Caco-2 (cell line): Measurements from ENCODE around the gene OXCT1. TPM values are rescaled to one million over a fixed set of nuclear protein-coding genes. Genes with fewer than 3 reads are reported as not detected.

Experiments
- BruUV-seq: library from RNA; stranded (reverse); fragments of 400-500 nt; replicated peaks from 2 replicates; lab custom pipeline; 2021; lab: Mats Ljungman, UMichigan
- CTCF ChIA-PET: fragments of 300-600 bp; sonication (Branson Sonifier 250); formaldehyde crosslinking; loops from one replicate; lab custom pipeline; 2022; ENCODE audit warnings: antibody characterized with exemption; lab: Charles Lee
- POLR2A ChIA-PET: fragments of 300-600 bp; sonication (Branson Sonifier 250); formaldehyde crosslinking; loops from one replicate; lab custom pipeline; 2022; ENCODE audit warnings: antibody characterized with exemption; lab: Charles Lee
- DNase-seq, 2 experiments: peaks; one replicate each; pipeline versions ENCODE4 v3.0.0 to v3.0.0-alpha.2; 2020 to 2022
- H3K27me3 ChIP-seq: replicated peaks from 2 replicates; pipeline ENCODE4 v1.6.0; 2011; ENCODE audit warnings: low read length; ENCODE audit not compliant: control insufficient read depth, insufficient read depth
- H3K36me3 ChIP-seq: 2 replicates; pipeline ENCODE4 v1.5.1; 2011; ENCODE audit warnings: low read length; ENCODE audit not compliant: control insufficient read depth, insufficient read depth
- H3K4me1 ChIP-seq: fragments of 250-450 bp; sonication (Bioruptor Pico); 2 replicates; pipeline ENCODE4 v1.5.1; 2020; ENCODE audit warnings: mild to moderate bottlenecking
- H3K4me3 ChIP-seq: 2 replicates; pipeline ENCODE4 v1.5.1; 2011; ENCODE audit warnings: low read depth, mild to moderate bottlenecking, control low read depth, low read length
- H3K9me3 ChIP-seq: fragments of 250-450 bp; sonication (Bioruptor Pico); 2 replicates; pipeline ENCODE4 v1.5.1; 2020; ENCODE audit warnings: mild to moderate bottlenecking, moderate library complexity
- H3K27ac Mint-ChIP-seq: one replicate; pipeline ENCODE4 v1.8.0; 2022; ENCODE audit warnings: mixed read lengths; ENCODE audit not compliant: unreplicated experiment
- H3K27me3 Mint-ChIP-seq: one replicate; pipeline ENCODE4 v1.8.0; 2022; ENCODE audit warnings: mixed read lengths; ENCODE audit not compliant: insufficient read depth, unreplicated experiment
- H3K36me3 Mint-ChIP-seq: one replicate; pipeline ENCODE4 v1.8.0; 2022; ENCODE audit warnings: mild to moderate bottlenecking, mixed read lengths; ENCODE audit not compliant: insufficient read depth, unreplicated experiment
- H3K4me1 Mint-ChIP-seq: one replicate; pipeline ENCODE4 v1.8.0; 2022; ENCODE audit warnings: low read depth, mixed read lengths; ENCODE audit not compliant: unreplicated experiment
- H3K4me3 Mint-ChIP-seq: one replicate; pipeline ENCODE4 v1.8.0; 2022; ENCODE audit warnings: mild to moderate bottlenecking, moderate library complexity, mixed read lengths; ENCODE audit not compliant: unreplicated experiment
- H3K9me3 Mint-ChIP-seq: one replicate; pipeline ENCODE4 v1.8.0; 2022; ENCODE audit warnings: mixed read lengths; ENCODE audit not compliant: unreplicated experiment
- CTCF ChIP-seq, 2 experiments: fragments of 200-600 bp in 1 of 2; IDR thresholded peaks; 1 replicate in 1 of 2; 2 replicates in 1 of 2; pipeline versions ENCODE4 v1.5.1 to v1.8.0; 2011 to 2022; ENCODE audit warnings: antibody characterized with exemption in 1 of 2, control low read depth in 1 of 2, inconsistent platforms in 1 of 2, low read depth in 1 of 2, low read length in 1 of 2, mild to moderate bottlenecking in 1 of 2, moderate library complexity in 1 of 2; ENCODE audit not compliant: insufficient read depth in 1 of 2, severe bottlenecking in 1 of 2, unreplicated experiment in 1 of 2
- intact Hi-C: fragments of 100-400 bp; cut with micrococcal nuclease; formaldehyde crosslinking; loops from one replicate; pipeline ENCODE4 v1.10.0; 2022; ENCODE audit not compliant: unreplicated experiment
- total RNA-seq: library from RNA; stranded (reverse); gene quantifications from 2 replicates; pipeline ENCODE4 v1.2.3, GENCODE V29; 2022

Gene OXCT1
- total RNA-seq, 1 experiment from 2014 or later, result 22.5 TPM

GRCh38 chr5:41883936-41884335 is 13.7 kb upstream of the OXCT1 start:
- CTCF ChIA-PET, result no interaction called here
- Histone ChIP-seq H3K9me3 (peaks cover 14% of the 10 kb centered on the region; the same call in 1 of the 2 replicates), H3K4me3 (no peak overlapping the region), H3K4me1 (0 out of 2 replicates have a peak, but pooled peaks cover under 1% of the 10 kb centered on the region), H3K36me3 (no peaks in the 10 kb centered on the region), H3K27me3 (no peaks in the 10 kb centered on the region)
- no peaks in the 10 kb centered on the region for H3K9me3 Mint-ChIP-seq
- H3K4me3 Mint-ChIP-seq, result no peak overlapping the region
- H3K36me3 Mint-ChIP-seq, result no peaks in the 10 kb centered on the region
- POLR2A ChIA-PET, result no interaction called here
- H3K27ac Mint-ChIP-seq, result no peak overlapping the region
- BruUV-seq, result no TSS peak
- no peak for DNase-seq
- no peaks in the 10 kb centered on the region for H3K4me1 Mint-ChIP-seq
- no peak for TF ChIP-seq CTCF (IDR thresholded peaks at IDR 0.05; ENCODE audit: insufficient read depth in 1 of 2, low read depth in 1 of 2, low read length in 1 of 2, severe bottlenecking in 1 of 2, unreplicated experiment in 1 of 2)
- intact Hi-C loops, result no loop called here
- H3K27me3 Mint-ChIP-seq, result no peaks in the 10 kb centered on the region

- Mint-ChIP-seq H3K4me3 (no peak overlapping the region), H3K4me1 (no peaks in the 10 kb centered on the region), H3K36me3 (no peaks in the 10 kb centered on the region), H3K27me3 (no peaks in the 10 kb centered on the region), H3K9me3 (no peaks in the 10 kb centered on the region), H3K27ac (no peak overlapping the region)
- ChIA-PET POLR2A (no interaction called here), CTCF (no interaction called here)
- no peak for TF ChIP-seq CTCF (IDR thresholded peaks at IDR 0.05; ENCODE audit: insufficient read depth in 1 of 2, low read depth in 1 of 2, low read length in 1 of 2, severe bottlenecking in 1 of 2, unreplicated experiment in 1 of 2)
- Histone ChIP-seq H3K4me1 (peaks cover 6% of the 10 kb centered on the region; the same call in 1 of the 2 replicates), H3K4me3 (no peak overlapping the region), H3K9me3 (peaks cover 14% of the 10 kb centered on the region; the same call in 1 of the 2 replicates), H3K27me3 (no peaks in the 10 kb centered on the region), H3K36me3 (no peaks in the 10 kb centered on the region)
- intact Hi-C loops, result no loop called here
- no TSS peak for BruUV-seq
- DNase-seq, result no peak
Measured at GRCh38 chr5:41883243-41883642, 13.0 kb upstream of the OXCT1 start.

- H3K27ac Mint-ChIP-seq, result no peak overlapping the region
- Histone ChIP-seq H3K36me3 (no peaks in the 10 kb centered on the region), H3K4me1 (peaks cover 6% of the 10 kb centered on the region; the same call in 1 of the 2 replicates), H3K9me3 (peaks cover 14% of the 10 kb centered on the region; the same call in 1 of the 2 replicates), H3K27me3 (no peaks in the 10 kb centered on the region), H3K4me3 (no peak overlapping the region)
- ChIA-PET CTCF (interaction anchor here (0.6 kb wide), 1 partner anchor 1223 kb away, joined by 3 read pairs; no protein-coding TSS in a partner anchor), POLR2A (no interaction called here)
- DNase-seq, result no peak
- intact Hi-C loops, result no loop called here
- no peak overlapping the region for H3K4me3 Mint-ChIP-seq
- no peaks in the 10 kb centered on the region for H3K4me1 Mint-ChIP-seq
- H3K36me3 Mint-ChIP-seq, result no peaks in the 10 kb centered on the region
- BruUV-seq, result no TSS peak
- no peak for TF ChIP-seq CTCF (IDR thresholded peaks at IDR 0.05; ENCODE audit: insufficient read depth in 1 of 2, low read depth in 1 of 2, low read length in 1 of 2, severe bottlenecking in 1 of 2, unreplicated experiment in 1 of 2)
- no peaks in the 10 kb centered on the region for H3K9me3 Mint-ChIP-seq
- H3K27me3 Mint-ChIP-seq, result no peaks in the 10 kb centered on the region
Measured at GRCh38 chr5:41882765-41883164, 12.5 kb upstream of the OXCT1 start.
